ENCODE data around the gene MALAT1.

DNA sequence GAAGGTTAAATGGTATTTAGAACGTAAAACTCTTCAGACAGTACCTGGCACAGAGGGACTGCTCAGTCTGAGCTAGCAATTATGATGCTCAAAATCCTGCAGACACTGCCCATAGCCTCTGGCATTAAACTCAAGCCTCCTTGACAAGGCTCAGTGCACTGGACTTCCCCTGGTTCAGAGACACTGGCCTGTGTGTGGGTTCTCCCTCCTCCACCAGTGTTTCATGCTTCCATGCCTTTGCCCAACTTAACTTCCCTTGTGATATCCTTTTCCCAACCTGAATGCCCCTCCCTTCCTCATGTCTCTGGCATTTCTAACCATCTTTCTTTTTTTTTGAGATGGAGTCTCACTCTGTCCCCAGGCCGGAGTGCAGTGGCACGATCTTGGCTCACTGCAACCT is 50.3 kb downstream of the MALAT1 start:
- TF ChIP-seq, protein P1, sequence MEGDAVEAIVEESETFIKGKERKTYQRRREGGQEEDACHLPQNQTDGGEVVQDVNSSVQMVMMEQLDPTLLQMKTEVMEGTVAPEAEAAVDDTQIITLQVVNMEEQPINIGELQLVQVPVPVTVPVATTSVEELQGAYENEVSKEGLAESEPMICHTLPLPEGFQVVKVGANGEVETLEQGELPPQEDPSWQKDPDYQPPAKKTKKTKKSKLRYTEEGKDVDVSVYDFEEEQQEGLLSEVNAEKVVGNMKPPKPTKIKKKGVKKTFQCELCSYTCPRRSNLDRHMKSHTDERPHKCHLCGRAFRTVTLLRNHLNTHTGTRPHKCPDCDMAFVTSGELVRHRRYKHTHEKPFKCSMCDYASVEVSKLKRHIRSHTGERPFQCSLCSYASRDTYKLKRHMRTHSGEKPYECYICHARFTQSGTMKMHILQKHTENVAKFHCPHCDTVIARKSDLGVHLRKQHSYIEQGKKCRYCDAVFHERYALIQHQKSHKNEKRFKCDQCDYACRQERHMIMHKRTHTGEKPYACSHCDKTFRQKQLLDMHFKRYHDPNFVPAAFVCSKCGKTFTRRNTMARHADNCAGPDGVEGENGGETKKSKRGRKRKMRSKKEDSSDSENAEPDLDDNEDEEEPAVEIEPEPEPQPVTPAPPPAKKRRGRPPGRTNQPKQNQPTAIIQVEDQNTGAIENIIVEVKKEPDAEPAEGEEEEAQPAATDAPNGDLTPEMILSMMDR (IDR thresholded peaks at IDR 0.05), result no peak
- TF ChIP-seq POLR2A (IDR thresholded peaks at IDR 0.05), result no peak

All from heart left ventricle (tissue), 13 donors.